Measurements from ENCODE around the gene CLMP. TPM values are rescaled to one million over a fixed set of nuclear protein-coding genes. Genes with fewer than 3 reads are reported as not detected.

CLMP gene
- total RNA-seq, 1 experiment from 2014 or later, result 5.4 TPM

GRCh38 chr11:123214940-123215339 lies 19.9 kb upstream of the CLMP start:
- Histone ChIP-seq H3K9me3 (ENCODE audit: insufficient read depth, low read depth) (no peaks in the 10 kb centered on the region), H3K36me3 (ENCODE audit: low read depth) (no peaks in the 10 kb centered on the region), H3K4me3 (no peak overlapping the region), H3K4me1 (replicated peaks; ENCODE audit: insufficient read depth) (peaks cover 23% of the 10 kb centered on the region), H3K27me3 (ENCODE audit: insufficient read depth, low read depth) (no peaks in the 10 kb centered on the region), H3K4me2 (no peak overlapping the region), H2AFZ (no peak overlapping the region), H3K9me2 (ENCODE audit: insufficient read depth) (no peaks in the 10 kb centered on the region), H3K27ac (no peak overlapping the region), H4K20me1 (ENCODE audit: insufficient read depth) (no peaks in the 10 kb centered on the region), H3K79me2 (ENCODE audit: low read depth) (no peaks in the 10 kb centered on the region), H3F3A (ENCODE audit: insufficient read depth, low read depth) (peaks cover 8% of the 10 kb centered on the region; the same call in 1 of the 2 replicates)
- TF ChIP-seq, protein P1, sequence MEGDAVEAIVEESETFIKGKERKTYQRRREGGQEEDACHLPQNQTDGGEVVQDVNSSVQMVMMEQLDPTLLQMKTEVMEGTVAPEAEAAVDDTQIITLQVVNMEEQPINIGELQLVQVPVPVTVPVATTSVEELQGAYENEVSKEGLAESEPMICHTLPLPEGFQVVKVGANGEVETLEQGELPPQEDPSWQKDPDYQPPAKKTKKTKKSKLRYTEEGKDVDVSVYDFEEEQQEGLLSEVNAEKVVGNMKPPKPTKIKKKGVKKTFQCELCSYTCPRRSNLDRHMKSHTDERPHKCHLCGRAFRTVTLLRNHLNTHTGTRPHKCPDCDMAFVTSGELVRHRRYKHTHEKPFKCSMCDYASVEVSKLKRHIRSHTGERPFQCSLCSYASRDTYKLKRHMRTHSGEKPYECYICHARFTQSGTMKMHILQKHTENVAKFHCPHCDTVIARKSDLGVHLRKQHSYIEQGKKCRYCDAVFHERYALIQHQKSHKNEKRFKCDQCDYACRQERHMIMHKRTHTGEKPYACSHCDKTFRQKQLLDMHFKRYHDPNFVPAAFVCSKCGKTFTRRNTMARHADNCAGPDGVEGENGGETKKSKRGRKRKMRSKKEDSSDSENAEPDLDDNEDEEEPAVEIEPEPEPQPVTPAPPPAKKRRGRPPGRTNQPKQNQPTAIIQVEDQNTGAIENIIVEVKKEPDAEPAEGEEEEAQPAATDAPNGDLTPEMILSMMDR (conservative IDR thresholded peaks at IDR 0.05), result no peak
- no peak for TF ChIP-seq EZH2 (IDR thresholded peaks at IDR 0.05; ENCODE audit: low read depth)
- no TSS peak for BruUV-seq (replicated peaks)
- ChIA-PET CTCF (no interaction called here), POLR2A (ENCODE audit: unreplicated experiment) (no interaction called here)
- DNase-seq, result no peak
- intact Hi-C loops (cut with micrococcal nuclease; ENCODE audit: unreplicated experiment), result no loop called here

- no peaks in the 10 kb centered on the region for H3K36me3 ChIP-seq (ENCODE audit: low read depth)
- H3K79me2 ChIP-seq (ENCODE audit: low read depth), result no peaks in the 10 kb centered on the region
- no peak overlapping the region for H3K4me2 ChIP-seq
- no peaks in the 10 kb centered on the region for H3K9me3 ChIP-seq (ENCODE audit: insufficient read depth, low read depth)
- DNase-seq, result no peak
- no peaks in the 10 kb centered on the region for H3K9me2 ChIP-seq (ENCODE audit: insufficient read depth)
- H3F3A ChIP-seq (ENCODE audit: insufficient read depth, low read depth), result peaks cover 8% of the 10 kb centered on the region; the same call in 1 of the 2 replicates
- TF ChIP-seq, protein P1 (conservative IDR thresholded peaks at IDR 0.05), result no peak
- TF ChIP-seq EZH2 (IDR thresholded peaks at IDR 0.05; ENCODE audit: low read depth), result no peak
- H3K4me3 ChIP-seq, result no peak overlapping the region
- peaks cover 20% of the 10 kb centered on the region for H3K4me1 ChIP-seq (replicated peaks; ENCODE audit: insufficient read depth)
- H2AFZ ChIP-seq, result no peak overlapping the region
- POLR2A ChIA-PET (ENCODE audit: unreplicated experiment), result no interaction called here
- H3K27me3 ChIP-seq (ENCODE audit: insufficient read depth, low read depth), result no peaks in the 10 kb centered on the region
- H4K20me1 ChIP-seq (ENCODE audit: insufficient read depth), result no peaks in the 10 kb centered on the region
- CTCF ChIA-PET, result no interaction called here
- no TSS peak for BruUV-seq (replicated peaks)
- intact Hi-C loops (cut with micrococcal nuclease; ENCODE audit: unreplicated experiment), result no loop called here
- H3K27ac ChIP-seq, result no peak overlapping the region
Observed at GRCh38 chr11:123214396-123214795, 19.3 kb upstream of the CLMP start.

DNA sequence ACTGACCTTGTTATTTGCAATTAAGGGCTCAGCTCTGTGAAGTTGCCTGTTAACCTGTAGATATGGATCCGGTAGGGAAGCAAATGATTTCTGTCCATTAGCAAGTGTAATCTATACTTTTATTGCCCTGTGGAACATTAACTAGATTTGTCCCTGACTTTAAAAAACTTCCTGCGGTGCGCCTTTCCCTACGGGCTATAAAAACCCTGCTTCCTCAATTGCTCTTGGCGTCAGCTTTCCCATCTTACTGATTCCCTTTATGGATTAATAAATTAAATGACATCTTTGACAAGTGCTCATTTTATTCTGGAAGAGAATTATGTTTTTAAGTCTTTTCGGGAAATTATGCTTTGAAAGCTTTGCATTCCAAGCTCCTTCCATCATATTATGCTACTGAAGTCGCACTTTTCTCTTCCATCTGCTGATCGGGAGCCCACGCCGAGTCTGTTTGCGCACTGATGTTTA lies 18.3 kb upstream of the CLMP start:
- intact Hi-C loops (cut with micrococcal nuclease; ENCODE audit: unreplicated experiment), result no loop called here
- Histone ChIP-seq H3K36me3 (ENCODE audit: low read depth) (no peaks in the 10 kb centered on the region), H3K4me3 (no peak overlapping the region), H3K4me1 (replicated peaks; ENCODE audit: insufficient read depth) (peaks cover 9% of the 10 kb centered on the region), H3K79me2 (ENCODE audit: low read depth) (no peaks in the 10 kb centered on the region), H2AFZ (no peak overlapping the region), H3F3A (ENCODE audit: insufficient read depth, low read depth) (peaks cover 3% of the 10 kb centered on the region; the same call in 1 of the 2 replicates), H3K9me2 (ENCODE audit: insufficient read depth) (no peaks in the 10 kb centered on the region), H3K27me3 (ENCODE audit: insufficient read depth, low read depth) (no peaks in the 10 kb centered on the region), H4K20me1 (ENCODE audit: insufficient read depth) (no peaks in the 10 kb centered on the region), H3K27ac (no peak overlapping the region), H3K4me2 (no peak overlapping the region), H3K9me3 (ENCODE audit: insufficient read depth, low read depth) (no peaks in the 10 kb centered on the region)
- CTCF ChIA-PET, result interaction anchor here (0.7 kb wide), 1 partner anchor 40 kb away, joined by 3 read pairs; no protein-coding TSS in a partner anchor
- no peak for DNase-seq
- no TSS peak for BruUV-seq (replicated peaks)
- POLR2A ChIA-PET (ENCODE audit: unreplicated experiment), result no interaction called here
- no peak for TF ChIP-seq EZH2 (IDR thresholded peaks at IDR 0.05; ENCODE audit: low read depth)
- TF ChIP-seq, protein P1 (conservative IDR thresholded peaks at IDR 0.05), result no peak
